Measurements from ENCODE around the gene UACA.

The UACA gene

GRCh38 chr15:70753101-70753829 is 10.1 kb downstream of the UACA start:
- no peak overlapping the region for H3K27ac ChIP-seq (replicated peaks)
- H3K4me3 ChIP-seq (replicated peaks; ENCODE audit: insufficient read depth, low read length) = no peak overlapping the region

GRCh38 chr15:70752193-70752635 is 11.1 kb downstream of the UACA start:
- no peak for DNase-seq (ENCODE audit: low read depth in 1 of 2, low spot score in 1 of 2)
- TF ChIP-seq POLR2AphosphoS5 (IDR thresholded peaks at IDR 0.05; ENCODE audit: low read depth) (no peak), REST (IDR thresholded peaks at IDR 0.05; ENCODE audit: insufficient replicate concordance, low read depth) (no peak), SPI1 (IDR thresholded peaks at IDR 0.05; ENCODE audit: borderline replicate concordance, low read depth) (peak; percentile 20; the same call in 1 of the 2 replicates)

More at GRCh38 chr15:70753101-70753829, 10.1 kb downstream of the UACA start:
- no peak for TF ChIP-seq CTCF (IDR thresholded peaks at IDR 0.05; ENCODE audit: insufficient read depth, low read length)
- TF ChIP-seq GABPA (IDR thresholded peaks at IDR 0.05; ENCODE audit: low read depth) = no peak
- no peak for TF ChIP-seq POLR2AphosphoS5 (IDR thresholded peaks at IDR 0.05; ENCODE audit: low read depth)
- TF ChIP-seq SPI1 (IDR thresholded peaks at IDR 0.05; ENCODE audit: borderline replicate concordance, low read depth) = no peak
- no peak for TF ChIP-seq REST (IDR thresholded peaks at IDR 0.05; ENCODE audit: insufficient replicate concordance, low read depth)
- no peak for DNase-seq (ENCODE audit: low read depth in 1 of 2, low spot score in 1 of 2)
- no peaks in the 10 kb centered on the region for H3K27me3 ChIP-seq (ENCODE audit: insufficient read depth, poor library complexity, severe bottlenecking)

GRCh38 chr15:70750203-70750869 is 13.0 kb downstream of the UACA start:
- TF ChIP-seq CTCF (IDR thresholded peaks at IDR 0.05; ENCODE audit: insufficient read depth, low read length) = no peak
- TF ChIP-seq REST (IDR thresholded peaks at IDR 0.05; ENCODE audit: insufficient replicate concordance, low read depth) = no peak
- TF ChIP-seq GABPA (IDR thresholded peaks at IDR 0.05; ENCODE audit: low read depth) = no peak
- TF ChIP-seq POLR2AphosphoS5 (IDR thresholded peaks at IDR 0.05; ENCODE audit: low read depth) = no peak
- TF ChIP-seq SPI1 (IDR thresholded peaks at IDR 0.05; ENCODE audit: borderline replicate concordance, low read depth) = no peak
- H3K27ac ChIP-seq (replicated peaks) = no peak overlapping the region
- no peaks in the 10 kb centered on the region for H3K27me3 ChIP-seq (ENCODE audit: insufficient read depth, poor library complexity, severe bottlenecking)
- no peak overlapping the region for H3K4me3 ChIP-seq (replicated peaks; ENCODE audit: insufficient read depth, low read length)
- no peak for DNase-seq (ENCODE audit: low read depth in 1 of 2, low spot score in 1 of 2)

More at GRCh38 chr15:70752193-70752635, 11.1 kb downstream of the UACA start:
- Histone ChIP-seq H3K27ac (replicated peaks) (no peak overlapping the region), H3K4me3 (replicated peaks; ENCODE audit: insufficient read depth, low read length) (no peak overlapping the region), H3K27me3 (ENCODE audit: insufficient read depth, poor library complexity, severe bottlenecking) (no peaks in the 10 kb centered on the region)
